ENCODE results near the gene SLC25A23. TPM values are rescaled to one million over a fixed set of nuclear protein-coding genes. Genes with fewer than 3 reads are reported as not detected.

SLC25A23 gene
- total RNA-seq, 1 donor: 22.8 TPM

DNA sequence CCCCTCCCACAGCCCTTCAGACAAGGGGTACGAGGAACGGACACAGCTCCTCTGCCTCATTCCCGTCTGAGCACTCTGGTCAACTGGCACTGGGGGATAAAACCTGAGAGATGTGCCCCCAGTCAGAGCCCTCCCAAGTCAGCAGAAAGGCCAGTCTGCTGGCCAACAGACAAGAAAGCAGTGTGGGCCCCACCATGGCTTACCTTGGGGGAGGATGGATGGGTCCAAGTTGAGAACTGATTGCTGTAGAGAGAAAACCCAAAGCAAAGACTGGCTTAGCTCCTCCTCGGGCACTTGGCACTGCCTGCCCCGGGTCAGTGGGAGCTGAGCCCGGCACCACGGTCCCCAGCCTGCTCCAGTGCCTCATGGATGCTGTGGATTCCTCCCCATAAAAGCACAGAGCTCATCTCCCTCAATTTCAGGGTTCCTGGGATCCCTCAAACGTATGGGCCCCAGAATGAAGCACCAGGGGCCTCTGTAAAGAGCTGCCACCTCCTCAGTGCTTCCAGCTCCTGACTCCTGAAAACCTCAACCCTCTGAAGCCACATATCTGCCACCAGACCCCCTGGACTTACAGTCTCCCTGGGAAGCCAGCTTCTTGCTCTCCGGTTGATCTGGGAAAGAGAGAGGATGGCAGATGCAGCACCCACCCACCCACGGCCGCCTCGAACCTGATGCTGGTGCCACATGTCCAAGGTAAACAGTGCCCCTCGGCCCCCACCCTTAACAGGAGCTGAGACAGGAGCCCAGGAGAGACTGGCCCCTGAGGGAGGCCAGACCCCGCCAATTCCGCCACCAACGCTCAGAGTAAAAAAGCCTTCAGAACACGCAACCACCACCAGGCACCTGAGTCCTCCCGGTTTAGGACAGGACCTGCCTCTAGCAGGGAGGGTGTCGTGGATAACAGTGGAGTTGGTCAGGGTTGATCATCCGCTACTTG, 38.2 kb downstream of the SLC25A23 start:
- Histone ChIP-seq H3K9me3 (ENCODE audit: low read depth, low read length) (no peaks in the 10 kb centered on the region), H3K4me3 (ENCODE audit: insufficient read depth, low read length) (no peak overlapping the region), H3K4me1 (ENCODE audit: insufficient read depth, low read length) (peaks cover 5% of the 10 kb centered on the region), H3K27ac (ENCODE audit: low read depth, low read length) (no peak overlapping the region), H4K20me1 (ENCODE audit: insufficient read depth, low read length) (peaks cover 63% of the 10 kb centered on the region), H3K27me3 (ENCODE audit: insufficient read depth, low read length) (no peaks in the 10 kb centered on the region), H3K36me3 (ENCODE audit: insufficient read depth, low read length) (peaks cover 64% of the 10 kb centered on the region), H3K79me2 (ENCODE audit: insufficient read depth, low read length) (peaks cover 68% of the 10 kb centered on the region), H3K4me2 (ENCODE audit: insufficient read depth, low read length) (no peak overlapping the region), H2AFZ (ENCODE audit: low read length) (no peak overlapping the region)
- peak; percentile 66 for DNase-seq (ENCODE audit: insufficient read length, low spot score, missing footprints)
- TF ChIP-seq, protein P1, sequence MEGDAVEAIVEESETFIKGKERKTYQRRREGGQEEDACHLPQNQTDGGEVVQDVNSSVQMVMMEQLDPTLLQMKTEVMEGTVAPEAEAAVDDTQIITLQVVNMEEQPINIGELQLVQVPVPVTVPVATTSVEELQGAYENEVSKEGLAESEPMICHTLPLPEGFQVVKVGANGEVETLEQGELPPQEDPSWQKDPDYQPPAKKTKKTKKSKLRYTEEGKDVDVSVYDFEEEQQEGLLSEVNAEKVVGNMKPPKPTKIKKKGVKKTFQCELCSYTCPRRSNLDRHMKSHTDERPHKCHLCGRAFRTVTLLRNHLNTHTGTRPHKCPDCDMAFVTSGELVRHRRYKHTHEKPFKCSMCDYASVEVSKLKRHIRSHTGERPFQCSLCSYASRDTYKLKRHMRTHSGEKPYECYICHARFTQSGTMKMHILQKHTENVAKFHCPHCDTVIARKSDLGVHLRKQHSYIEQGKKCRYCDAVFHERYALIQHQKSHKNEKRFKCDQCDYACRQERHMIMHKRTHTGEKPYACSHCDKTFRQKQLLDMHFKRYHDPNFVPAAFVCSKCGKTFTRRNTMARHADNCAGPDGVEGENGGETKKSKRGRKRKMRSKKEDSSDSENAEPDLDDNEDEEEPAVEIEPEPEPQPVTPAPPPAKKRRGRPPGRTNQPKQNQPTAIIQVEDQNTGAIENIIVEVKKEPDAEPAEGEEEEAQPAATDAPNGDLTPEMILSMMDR (IDR thresholded peaks at IDR 0.05; ENCODE audit: extremely low read depth, low read depth, low read length): no peak

DNA sequence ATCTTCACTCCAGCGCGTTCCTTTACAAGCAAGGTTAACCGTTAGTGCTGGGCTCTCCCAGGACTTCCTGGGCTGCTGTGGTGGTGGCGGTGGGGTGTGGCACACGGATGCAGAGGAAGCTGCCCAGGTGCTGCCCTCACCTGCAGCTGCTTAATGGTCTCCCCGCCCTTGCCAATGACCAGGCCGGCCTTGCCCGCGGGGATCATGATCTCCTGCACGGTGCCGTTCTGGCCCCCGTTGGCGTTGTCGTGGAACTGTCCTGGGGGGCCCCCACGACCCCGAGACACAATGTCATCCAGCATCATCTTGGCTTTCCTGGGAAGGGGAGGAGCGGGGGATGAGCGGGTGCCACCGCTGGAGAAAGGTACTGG, 41.0 kb downstream of the SLC25A23 start:
- Histone ChIP-seq H4K20me1 (ENCODE audit: insufficient read depth, low read length) (peaks cover 58% of the 10 kb centered on the region), H3K4me3 (ENCODE audit: insufficient read depth, low read length) (no peak overlapping the region), H3K79me2 (ENCODE audit: insufficient read depth, low read length) (peaks cover 60% of the 10 kb centered on the region)

DNA sequence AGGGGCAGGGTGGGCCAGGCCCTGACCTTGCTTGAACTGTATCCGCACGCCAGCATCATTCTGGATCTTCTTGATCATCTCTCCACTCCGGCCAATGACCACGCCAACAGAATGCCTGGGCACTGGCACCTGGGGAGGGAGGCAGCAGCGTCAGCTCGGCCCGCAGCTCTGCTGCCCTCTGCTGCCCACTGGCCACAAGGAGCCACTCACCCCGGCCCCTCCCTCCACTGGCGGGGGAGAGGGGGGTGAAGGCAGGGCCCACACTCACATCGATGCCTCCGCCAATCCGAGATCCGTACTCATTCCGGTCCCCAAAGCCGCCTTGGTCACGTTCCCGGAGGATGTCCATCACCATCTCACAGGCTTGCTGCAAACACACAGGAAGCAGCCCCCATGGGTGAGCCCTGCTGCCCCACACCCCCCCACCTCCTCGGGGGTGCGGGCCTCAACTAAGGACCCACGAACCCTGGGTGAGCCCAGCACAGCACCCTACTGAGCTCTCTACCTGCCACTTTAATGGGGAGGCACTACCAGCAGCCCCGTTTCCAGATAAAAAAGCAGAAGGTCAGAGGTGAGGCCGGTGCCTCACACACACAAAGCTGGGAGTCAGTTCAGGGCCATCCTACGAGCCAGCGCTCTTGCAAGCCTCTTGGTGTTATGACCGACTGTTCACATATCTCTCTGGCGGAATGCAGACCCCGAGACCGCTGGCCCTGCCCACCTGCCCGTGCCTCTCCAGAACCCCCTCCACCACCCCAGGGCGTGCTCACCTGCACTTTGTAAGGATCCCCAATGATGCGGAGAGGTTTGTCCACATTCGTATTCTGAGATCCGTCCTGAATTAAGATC, 41.7 kb downstream of the SLC25A23 start:
- peaks cover 54% of the 10 kb centered on the region for H3K79me2 ChIP-seq (ENCODE audit: insufficient read depth, low read length)
- H3K27ac ChIP-seq (ENCODE audit: low read depth, low read length): no peak overlapping the region
- H2AFZ ChIP-seq (ENCODE audit: low read length): no peak overlapping the region
- TF ChIP-seq, protein P1 (IDR thresholded peaks at IDR 0.05; ENCODE audit: extremely low read depth, low read depth, low read length): peak; percentile 52
- H3K27me3 ChIP-seq (ENCODE audit: insufficient read depth, low read length): no peaks in the 10 kb centered on the region
- no peak overlapping the region for H3K4me3 ChIP-seq (ENCODE audit: insufficient read depth, low read length)
- H3K4me2 ChIP-seq (ENCODE audit: insufficient read depth, low read length): no peak overlapping the region
- H3K9me3 ChIP-seq (ENCODE audit: low read depth, low read length): no peaks in the 10 kb centered on the region
- no peaks in the 10 kb centered on the region for H3K4me1 ChIP-seq (ENCODE audit: insufficient read depth, low read length)
- DNase-seq (ENCODE audit: insufficient read length, low spot score, missing footprints): peak; percentile 97
- peaks cover 52% of the 10 kb centered on the region for H4K20me1 ChIP-seq (ENCODE audit: insufficient read depth, low read length)
- H3K36me3 ChIP-seq (ENCODE audit: insufficient read depth, low read length): peaks cover 83% of the 10 kb centered on the region

More for the DNA sequence above, 41.0 kb downstream of the SLC25A23 start:
- Histone ChIP-seq H2AFZ (ENCODE audit: low read length) (no peak overlapping the region), H3K4me1 (ENCODE audit: insufficient read depth, low read length) (peaks cover 5% of the 10 kb centered on the region), H3K36me3 (ENCODE audit: insufficient read depth, low read length) (peaks cover 83% of the 10 kb centered on the region), H3K27ac (ENCODE audit: low read depth, low read length) (no peak overlapping the region), H3K27me3 (ENCODE audit: insufficient read depth, low read length) (no peaks in the 10 kb centered on the region), H3K9me3 (ENCODE audit: low read depth, low read length) (no peaks in the 10 kb centered on the region), H3K4me2 (ENCODE audit: insufficient read depth, low read length) (no peak overlapping the region)
- TF ChIP-seq, protein P1 (IDR thresholded peaks at IDR 0.05; ENCODE audit: extremely low read depth, low read depth, low read length): no peak
- DNase-seq (ENCODE audit: insufficient read length, low spot score, missing footprints): no peak

All from osteoblast (primary cell).